ENCODE data around the gene KHDC3L.
A peak's percentile ranks its signal among the peaks of the same experiment; 100 is the strongest.
"Not testable (repeated sequence)": the region's sequence is repeated elsewhere in the genome, so short reads cannot be mapped to it uniquely, and the experiment has no call there.

Gene KHDC3L

DNA sequence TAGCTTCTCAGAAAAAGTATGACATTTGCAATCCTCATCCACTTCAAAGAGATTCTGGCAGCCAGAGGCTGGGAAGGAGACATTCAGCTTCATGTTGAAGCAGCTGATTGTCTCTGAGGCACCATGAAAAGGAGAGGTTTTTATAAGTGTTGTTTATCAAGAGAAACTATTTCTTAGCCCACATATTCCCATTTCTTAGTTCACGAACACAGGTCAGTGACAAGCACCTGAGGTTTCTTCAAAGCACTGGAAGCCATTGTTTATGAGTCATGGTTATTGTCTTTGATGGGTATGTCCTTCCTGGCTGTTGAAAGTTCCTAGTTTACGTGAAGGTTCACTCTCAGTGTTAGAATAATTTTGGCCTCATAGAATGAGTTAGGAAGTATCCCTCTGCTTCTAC lies 29.2 kb downstream of the KHDC3L start:
- H3K27ac ChIP-seq, result no peak overlapping the region
- CTCF ChIA-PET, result interaction anchor here (0.6 kb wide), 2 partner anchors 59 to 1174 kb away, joined by 3 read pairs; no protein-coding TSS in a partner anchor
- POLR2A ChIA-PET (ENCODE audit: low non-redundant PET), result no interaction called here
- no peak for DNase-seq (ENCODE audit: low spot score)
- TF ChIP-seq, protein P1, sequence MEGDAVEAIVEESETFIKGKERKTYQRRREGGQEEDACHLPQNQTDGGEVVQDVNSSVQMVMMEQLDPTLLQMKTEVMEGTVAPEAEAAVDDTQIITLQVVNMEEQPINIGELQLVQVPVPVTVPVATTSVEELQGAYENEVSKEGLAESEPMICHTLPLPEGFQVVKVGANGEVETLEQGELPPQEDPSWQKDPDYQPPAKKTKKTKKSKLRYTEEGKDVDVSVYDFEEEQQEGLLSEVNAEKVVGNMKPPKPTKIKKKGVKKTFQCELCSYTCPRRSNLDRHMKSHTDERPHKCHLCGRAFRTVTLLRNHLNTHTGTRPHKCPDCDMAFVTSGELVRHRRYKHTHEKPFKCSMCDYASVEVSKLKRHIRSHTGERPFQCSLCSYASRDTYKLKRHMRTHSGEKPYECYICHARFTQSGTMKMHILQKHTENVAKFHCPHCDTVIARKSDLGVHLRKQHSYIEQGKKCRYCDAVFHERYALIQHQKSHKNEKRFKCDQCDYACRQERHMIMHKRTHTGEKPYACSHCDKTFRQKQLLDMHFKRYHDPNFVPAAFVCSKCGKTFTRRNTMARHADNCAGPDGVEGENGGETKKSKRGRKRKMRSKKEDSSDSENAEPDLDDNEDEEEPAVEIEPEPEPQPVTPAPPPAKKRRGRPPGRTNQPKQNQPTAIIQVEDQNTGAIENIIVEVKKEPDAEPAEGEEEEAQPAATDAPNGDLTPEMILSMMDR (conservative IDR thresholded peaks at IDR 0.05; ENCODE audit: low read depth), result no peak

DNA sequence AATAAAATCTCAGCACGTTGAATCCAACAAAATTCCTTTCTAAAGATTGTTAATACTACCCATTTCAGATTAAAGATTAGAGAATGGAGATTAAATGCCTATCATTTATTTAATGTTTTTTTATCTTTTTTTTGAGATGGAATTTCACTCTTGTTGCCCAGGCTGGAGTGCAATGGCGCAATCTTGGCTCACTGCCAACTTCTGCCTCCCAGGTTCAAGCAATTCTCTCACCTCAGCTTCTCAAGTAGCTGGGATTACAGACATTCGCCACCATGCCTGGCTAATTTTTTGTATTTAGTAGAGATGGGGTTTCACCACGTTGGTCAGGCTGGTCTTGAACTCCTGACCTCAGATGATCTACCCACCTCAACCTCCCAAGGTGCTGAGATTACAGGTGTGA lies 29.7 kb downstream of the KHDC3L start:
- DNase-seq (ENCODE audit: low spot score); H3K27ac ChIP-seq; POLR2A ChIA-PET (ENCODE audit: low non-redundant PET); CTCF ChIA-PET: not testable (repeated sequence)

DNA sequence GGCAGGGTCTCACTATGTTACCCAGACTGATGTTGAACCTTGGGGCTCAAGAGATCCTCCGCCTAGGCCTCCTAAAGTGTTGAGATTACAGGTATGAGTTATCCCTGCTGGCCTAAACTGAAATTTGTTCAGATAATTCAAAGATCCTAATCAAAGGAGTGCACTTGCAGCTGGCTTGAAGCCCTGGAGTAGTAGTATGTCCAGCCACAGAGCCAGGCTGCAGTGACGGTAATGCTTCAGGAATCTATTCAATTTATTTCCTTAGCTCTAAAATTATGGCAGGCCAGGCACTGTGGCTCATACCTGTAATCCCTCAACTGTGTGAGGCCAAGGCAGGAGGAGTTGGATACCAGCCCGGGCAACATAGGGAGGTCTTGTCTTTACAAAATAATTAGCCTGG lies 30.8 kb downstream of the KHDC3L start:
- CTCF ChIA-PET, result no interaction called here

DNA sequence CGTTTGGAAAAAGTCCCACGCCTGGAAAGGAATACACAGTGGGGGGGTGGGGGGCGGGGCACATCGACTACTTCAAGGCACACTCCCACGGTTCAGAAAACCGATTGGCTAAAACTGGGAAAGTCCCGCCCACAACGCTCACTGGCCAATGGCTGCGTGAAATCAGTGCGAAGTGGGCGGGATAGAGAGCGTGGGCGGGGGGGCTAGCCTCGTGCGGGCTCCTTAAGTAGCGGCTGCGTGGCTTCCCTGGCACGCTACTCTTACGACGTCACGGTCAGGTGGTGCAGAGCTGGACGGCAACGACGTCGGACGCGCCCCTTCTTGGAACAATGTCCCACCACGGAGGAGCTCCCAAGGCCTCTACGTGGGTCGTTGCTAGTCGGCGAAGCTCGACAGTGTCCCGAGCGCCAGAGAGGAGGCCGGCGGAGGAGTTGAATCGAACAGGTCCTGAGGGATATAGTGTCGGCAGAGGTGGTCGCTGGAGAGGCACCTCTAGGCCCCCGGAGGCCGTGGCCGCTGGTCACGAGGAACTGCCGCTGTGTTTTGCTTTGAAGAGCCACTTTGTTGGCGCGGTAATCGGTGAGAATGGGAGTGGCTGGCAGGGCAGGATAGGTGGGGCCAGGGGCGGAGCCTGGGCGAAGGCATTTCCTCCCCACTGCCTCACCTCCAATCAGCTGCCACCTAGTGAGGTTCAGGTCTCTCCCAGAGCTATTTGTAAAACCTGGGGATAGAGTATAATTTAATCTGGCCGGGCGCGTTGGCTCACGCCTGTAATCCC lies 32.3 kb downstream of the KHDC3L start, which contains the start of gene DDX43:
Gene DDX43, plus strand, starts transcription at position 252 of the 778 bp plus-strand sequence. Its CDS starts 78 bp downstream, at position 330.
- DNase-seq (ENCODE audit: low spot score), result peak; percentile 88
- ChIA-PET POLR2A (ENCODE audit: low non-redundant PET) (interaction anchor here (0.6 to 0.8 kb wide), 3 partner anchors 16 to 67 kb away, joined by 3 to 4 read pairs (median 4); no protein-coding TSS in a partner anchor), CTCF (no interaction called here)
- TF ChIP-seq, protein P1 (conservative IDR thresholded peaks at IDR 0.05; ENCODE audit: low read depth), result no peak
- H3K27ac ChIP-seq, result peak within 1 kb of the TSS; percentile 86

More for the DNA sequence above, 30.8 kb downstream of the KHDC3L start:
- DNase-seq (ENCODE audit: low spot score), result no peak
- TF ChIP-seq, protein P1 (conservative IDR thresholded peaks at IDR 0.05; ENCODE audit: low read depth), result no peak
- POLR2A ChIA-PET (ENCODE audit: low non-redundant PET), result no interaction called here
- peak overlapping the region; percentile 20; the same call in 1 of the 2 replicates for H3K27ac ChIP-seq

DNA sequence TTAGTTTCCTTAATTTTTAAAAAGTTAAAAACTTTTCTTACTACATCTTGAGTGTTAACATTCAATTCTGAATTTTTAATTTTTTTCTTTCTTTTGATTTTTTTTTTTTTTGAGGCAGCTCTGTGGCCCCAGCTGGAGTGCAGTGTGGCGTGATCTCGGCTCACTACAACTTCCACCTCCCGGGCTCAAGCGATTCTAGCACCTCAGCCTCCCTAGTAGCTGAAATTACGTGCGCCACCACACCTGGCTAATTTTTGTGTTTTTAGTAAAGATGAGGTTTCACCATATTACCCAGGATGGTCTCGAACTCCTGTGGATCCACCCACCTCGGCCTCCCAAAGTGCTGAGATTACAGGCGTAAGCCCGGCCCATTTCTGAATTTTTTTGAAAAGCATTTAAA lies 33.4 kb downstream of the KHDC3L start:
- H3K27ac ChIP-seq, result no peak overlapping the region
- CTCF ChIA-PET, result no interaction called here
- POLR2A ChIA-PET (ENCODE audit: low non-redundant PET), result no interaction called here
- DNase-seq (ENCODE audit: low spot score), result no peak
- TF ChIP-seq, protein P1 (conservative IDR thresholded peaks at IDR 0.05; ENCODE audit: low read depth), result no peak

DNA sequence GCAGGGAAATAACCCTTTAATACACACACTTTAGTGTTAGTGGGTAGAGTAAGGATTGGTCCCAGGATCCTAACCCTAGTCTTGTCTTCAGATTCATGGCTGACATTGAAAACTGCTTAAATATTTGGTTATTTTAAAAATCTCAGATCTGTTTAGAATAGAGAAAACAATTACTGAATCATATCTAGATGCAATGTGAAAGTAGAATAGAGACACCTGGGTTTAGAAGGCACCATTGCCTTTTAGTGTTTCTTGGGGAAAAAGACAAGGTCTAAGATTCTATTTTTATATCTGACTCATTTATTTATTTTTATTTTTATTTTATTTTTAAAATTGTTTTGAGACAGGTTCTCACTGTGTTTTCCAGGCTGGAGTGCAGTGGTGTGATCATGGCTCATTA lies 38.2 kb downstream of the KHDC3L start:
- ChIA-PET POLR2A (ENCODE audit: low non-redundant PET) (no interaction called here), CTCF (no interaction called here)
- DNase-seq (ENCODE audit: low spot score), result no peak
- TF ChIP-seq, protein P1 (conservative IDR thresholded peaks at IDR 0.05; ENCODE audit: low read depth), result no peak
- no peak overlapping the region for H3K27ac ChIP-seq

DNA sequence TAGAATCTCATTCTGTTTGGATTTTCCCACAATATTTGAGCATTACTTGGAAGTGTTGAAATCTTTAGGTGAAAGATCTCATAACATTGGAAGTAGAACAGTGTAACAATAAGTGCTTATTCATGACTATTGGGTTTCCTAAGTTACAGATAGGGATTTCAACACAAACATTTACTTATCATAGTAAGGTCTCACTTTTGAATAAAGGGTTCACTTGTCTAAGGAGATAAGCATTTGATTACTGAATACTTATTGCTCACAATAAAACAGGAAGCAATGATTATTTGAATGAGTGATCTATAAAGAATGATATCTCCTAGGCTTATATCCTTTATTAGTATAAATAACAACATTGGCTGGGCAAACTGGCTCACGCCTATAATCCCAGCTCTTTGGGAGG lies 46.9 kb downstream of the KHDC3L start:
- DNase-seq (ENCODE audit: low spot score), result no peak
- H3K27ac ChIP-seq, result no peak overlapping the region
- CTCF ChIA-PET, result no interaction called here
- POLR2A ChIA-PET (ENCODE audit: low non-redundant PET), result no interaction called here
- TF ChIP-seq, protein P1 (conservative IDR thresholded peaks at IDR 0.05; ENCODE audit: low read depth), result no peak
